SJSA1 (cell line): Measurements from ENCODE around the gene RNU1-2. TPM values are rescaled to one million over a fixed set of nuclear protein-coding genes. Genes with fewer than 3 reads are reported as not detected.
"Not testable (repeated sequence)": the region's sequence is repeated elsewhere in the genome, so short reads cannot be mapped to it uniquely, and the experiment has no call there.

Source experiments
- DNase-seq, 2 experiments: peaks; one replicate each; pipeline ENCODE4 v3.0.0-alpha.2; 2015 to 2020; ENCODE audit warnings: low spot score in 2 of 2, low read depth in 1 of 2
- H3K27ac ChIP-seq: fragments of 250-450 bp; sonication (Bioruptor Pico); 2 replicates; pipeline ENCODE4 v1.5.1; 2020; ENCODE audit warnings: mild to moderate bottlenecking, moderate library complexity
- H3K27me3 ChIP-seq: fragments of 250-450 bp; sonication (Bioruptor Pico); replicated peaks from 2 replicates; pipeline ENCODE4 v1.5.1; 2020; ENCODE audit warnings: mild to moderate bottlenecking, moderate library complexity
- H3K36me3 ChIP-seq: fragments of 250-450 bp; sonication (Bioruptor Pico); 2 replicates; pipeline ENCODE4 v1.5.1; 2020; ENCODE audit warnings: mild to moderate bottlenecking
- H3K4me1 ChIP-seq: fragments of 250-450 bp; sonication (Bioruptor Pico); replicated peaks from 2 replicates; pipeline ENCODE4 v1.6.1; 2021; ENCODE audit warnings: mild to moderate bottlenecking
- H3K4me3 ChIP-seq: fragments of 250-450 bp; sonication (Bioruptor Pico); 2 replicates; pipeline ENCODE4 v1.5.1; 2020; ENCODE audit warnings: mild to moderate bottlenecking
- H3K9me3 ChIP-seq: fragments of 250-450 bp; sonication (Bioruptor Pico); replicated peaks from 2 replicates; pipeline ENCODE4 v1.5.1; 2020; ENCODE audit warnings: mild to moderate bottlenecking
- total RNA-seq: library from RNA; depleted of rRNA; stranded (reverse); fragments of >200 nt; shearing (Covaris generic); gene quantifications from 2 replicates; pipeline ENCODE4 v1.2.3, GENCODE V29; 2014; rRNA removed

The RNU1-2 gene
- total RNA-seq: under 0.01 and 294 TPM in 2 replicates

DNA sequence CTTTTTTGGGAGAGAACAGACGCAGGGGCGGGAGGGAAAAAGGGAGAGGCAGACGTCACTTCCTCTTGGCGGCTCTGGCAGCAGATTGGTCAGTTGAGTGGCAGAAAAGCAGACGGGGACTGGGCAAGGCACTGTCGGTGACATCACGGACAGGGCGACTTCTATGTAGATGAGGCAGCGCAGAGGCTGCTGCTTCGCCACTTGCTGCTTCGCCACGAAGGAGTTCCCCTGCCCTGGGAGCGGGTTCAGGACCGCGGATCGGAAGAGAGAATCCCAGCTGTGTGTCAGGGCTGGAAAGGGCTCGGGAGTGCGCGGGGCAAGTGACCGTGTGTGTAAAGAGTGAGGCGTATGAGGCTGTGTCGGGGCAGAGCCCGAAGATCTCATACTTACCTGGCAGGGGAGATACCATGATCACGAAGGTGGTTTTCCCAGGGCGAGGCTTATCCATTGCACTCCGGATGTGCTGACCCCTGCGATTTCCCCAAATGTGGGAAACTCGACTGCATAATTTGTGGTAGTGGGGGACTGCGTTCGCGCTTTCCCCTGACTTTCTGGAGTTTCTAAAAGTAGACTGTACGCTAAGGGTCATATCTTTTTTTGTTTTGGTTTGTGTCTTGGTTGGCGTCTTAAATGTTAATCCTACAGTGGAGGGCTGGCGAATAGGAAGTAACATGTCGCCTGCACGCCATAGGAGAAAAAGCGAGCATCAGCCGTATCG is at the start of gene RNU1-2:
RNU1-2 (plus strand) TSS at position 383 of the 718 bp plus-strand sequence.
- H3K27me3 ChIP-seq, H3K9me3 ChIP-seq, H3K36me3 ChIP-seq, H3K4me1 ChIP-seq: not testable (repeated sequence)
- Histone ChIP-seq H3K27ac (peak within 1 kb of the TSS; percentile 87), H3K4me3 (peak within 1 kb of the TSS; percentile 27)
- DNase-seq: peak; percentile 95 to 99

- not testable (repeated sequence) for H3K27ac ChIP-seq, H3K4me3 ChIP-seq, H3K9me3 ChIP-seq, H3K4me1 ChIP-seq, H3K36me3 ChIP-seq, H3K27me3 ChIP-seq, DNase-seq
Observed at GRCh38 chr1:16856201-16856600, 39.6 kb upstream of the RNU1-2 start.

GRCh38 chr1:16859167-16860041 is 36.4 kb upstream of the RNU1-2 start:
- not testable (repeated sequence) for H3K9me3 ChIP-seq, H3K4me3 ChIP-seq, H3K36me3 ChIP-seq, H3K27me3 ChIP-seq, DNase-seq, H3K27ac ChIP-seq, H3K4me1 ChIP-seq

DNA sequence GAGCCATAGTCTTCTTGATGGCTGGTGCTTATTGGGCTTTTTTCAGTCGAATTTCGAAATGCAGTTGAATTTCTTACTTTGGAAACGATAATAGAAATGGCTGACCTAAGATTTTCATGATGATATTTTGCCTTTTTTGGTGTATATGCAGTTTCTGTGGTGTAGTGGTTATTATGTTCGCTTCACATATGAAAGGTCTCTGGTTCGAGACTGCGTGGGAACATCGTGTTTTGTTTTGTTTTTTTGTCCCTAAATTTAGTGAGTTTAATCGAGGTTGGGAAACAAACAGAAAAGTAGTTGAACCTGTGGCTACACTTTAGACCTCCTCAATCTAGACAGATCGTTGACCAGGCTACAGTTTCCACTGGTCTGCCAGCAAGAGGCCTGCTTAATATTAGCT is 35.7 kb upstream of the RNU1-2 start:
- not testable (repeated sequence) for DNase-seq, H3K27ac ChIP-seq

DNA sequence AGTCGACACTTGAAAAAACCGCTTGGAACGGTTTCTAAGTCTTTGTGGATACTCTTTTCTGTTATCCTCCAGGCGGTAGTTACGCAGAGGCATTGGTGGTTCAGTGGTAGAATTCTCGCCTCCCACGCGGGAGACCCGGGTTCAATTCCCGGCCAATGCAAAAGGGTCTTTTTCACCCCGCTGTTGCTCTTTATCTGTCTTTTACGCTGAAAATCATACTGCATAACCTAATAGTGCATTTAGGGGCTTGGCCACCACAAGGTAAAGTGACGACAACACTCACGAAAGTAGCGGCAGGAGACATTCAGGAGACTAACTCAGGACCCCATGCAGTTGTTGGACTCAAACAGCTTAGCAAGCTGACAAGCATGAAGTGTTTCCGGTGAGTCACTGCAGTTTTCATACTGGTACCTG is 33.9 kb upstream of the RNU1-2 start:
- H3K4me3 ChIP-seq, DNase-seq, H3K27ac ChIP-seq, H3K36me3 ChIP-seq, H3K27me3 ChIP-seq, H3K9me3 ChIP-seq, H3K4me1 ChIP-seq: not testable (repeated sequence)

More for the DNA sequence above, 35.7 kb upstream of the RNU1-2 start:
- not testable (repeated sequence) for H3K36me3 ChIP-seq, H3K4me1 ChIP-seq, H3K9me3 ChIP-seq, H3K4me3 ChIP-seq, H3K27me3 ChIP-seq

DNA sequence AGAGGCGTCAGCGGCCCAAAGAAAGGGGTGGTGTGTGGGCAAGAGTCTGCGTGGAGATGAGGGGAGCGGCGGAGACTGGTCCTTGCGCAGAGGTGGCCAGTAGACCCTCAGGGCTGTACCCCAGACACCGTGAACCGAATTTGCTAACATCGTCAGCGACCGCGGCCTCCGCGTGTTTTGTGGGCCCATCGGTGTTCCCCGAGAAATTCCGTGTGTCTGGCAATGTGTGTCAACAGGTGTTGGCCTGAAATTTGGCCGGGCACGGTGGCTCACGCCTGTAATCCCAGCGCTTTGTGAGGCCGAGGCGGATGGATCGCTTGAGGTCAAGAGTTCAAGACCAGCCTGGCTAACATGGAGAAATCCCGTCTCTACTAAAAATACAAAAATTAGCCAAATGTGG is 33.4 kb upstream of the RNU1-2 start:
- not testable (repeated sequence) for H3K9me3 ChIP-seq, DNase-seq, H3K4me3 ChIP-seq

GRCh38 chr1:16863024-16863423 is 32.8 kb upstream of the RNU1-2 start:
- not testable (repeated sequence) for H3K4me3 ChIP-seq, H3K36me3 ChIP-seq, H3K9me3 ChIP-seq, H3K4me1 ChIP-seq, DNase-seq, H3K27ac ChIP-seq, H3K27me3 ChIP-seq

More for the DNA sequence above, 33.4 kb upstream of the RNU1-2 start:
- not testable (repeated sequence) for H3K4me1 ChIP-seq, H3K27me3 ChIP-seq, H3K27ac ChIP-seq, H3K36me3 ChIP-seq

DNA sequence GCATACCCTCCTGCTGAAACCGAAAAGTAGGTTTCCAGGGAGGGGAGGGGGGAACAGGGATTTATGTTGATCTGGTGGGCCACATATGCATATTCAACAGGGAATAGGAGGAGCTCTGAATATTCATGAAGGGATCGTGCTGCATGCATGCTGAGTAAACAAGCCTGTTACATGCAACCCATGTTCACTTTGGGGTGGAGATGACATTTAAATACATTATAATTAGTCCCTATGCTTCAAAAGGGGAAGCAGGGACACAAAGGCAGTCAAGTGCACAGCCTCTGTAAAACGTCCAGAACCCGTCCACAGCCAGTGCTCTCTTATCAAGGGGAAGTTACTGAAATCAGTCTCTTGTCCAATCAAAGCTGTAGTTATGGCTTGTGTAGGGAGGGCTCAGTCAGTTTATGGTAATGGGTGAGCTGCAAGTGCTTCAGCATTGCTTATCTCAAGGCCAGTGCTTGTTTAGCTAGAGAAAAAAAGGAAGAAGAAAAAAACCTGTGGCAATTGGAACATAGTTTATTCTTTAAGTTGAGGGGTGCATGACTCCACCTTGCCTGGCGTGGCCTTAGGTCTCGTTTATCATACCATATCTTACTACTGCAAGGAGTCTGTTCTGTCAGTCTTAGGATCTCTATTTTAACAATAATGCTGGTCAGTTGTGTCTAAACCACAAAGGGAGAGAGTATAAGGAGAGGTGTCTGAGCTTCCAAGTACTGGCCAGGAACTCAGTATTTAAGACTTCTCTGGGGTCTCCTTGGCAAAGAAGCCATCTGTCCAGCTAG is 28.7 kb upstream of the RNU1-2 start:
- not testable (repeated sequence) for H3K36me3 ChIP-seq, H3K27ac ChIP-seq, H3K4me3 ChIP-seq, DNase-seq, H3K9me3 ChIP-seq, H3K27me3 ChIP-seq, H3K4me1 ChIP-seq

DNA sequence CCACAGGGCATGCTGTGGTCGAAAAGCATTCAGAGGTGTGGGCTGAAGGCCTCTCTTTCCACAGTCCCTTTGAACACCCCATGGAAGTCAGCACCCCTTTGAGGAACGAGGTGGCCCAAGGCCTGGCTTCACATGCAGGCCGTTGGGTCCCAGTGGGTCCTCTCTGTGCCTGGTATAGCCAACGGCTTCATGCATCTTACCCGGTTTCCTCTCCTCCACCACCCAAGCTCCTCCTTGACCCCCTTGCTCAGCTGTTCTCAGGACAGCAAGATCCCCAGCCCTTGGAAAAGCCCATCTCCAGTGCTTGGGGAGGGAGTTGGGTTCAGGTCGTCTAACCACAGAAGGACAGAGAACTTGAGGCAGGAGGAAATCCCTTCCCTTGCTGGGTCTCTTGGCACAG is 27.0 kb upstream of the RNU1-2 start:
- H3K4me3 ChIP-seq, H3K27me3 ChIP-seq, H3K4me1 ChIP-seq, H3K27ac ChIP-seq, DNase-seq, H3K9me3 ChIP-seq, H3K36me3 ChIP-seq: not testable (repeated sequence)

GRCh38 chr1:16869996-16870395 is 25.8 kb upstream of the RNU1-2 start:
- H3K27me3 ChIP-seq, H3K27ac ChIP-seq, H3K36me3 ChIP-seq, H3K9me3 ChIP-seq, H3K4me1 ChIP-seq, DNase-seq, H3K4me3 ChIP-seq: not testable (repeated sequence)

GRCh38 chr1:16871171-16871570 is 24.6 kb upstream of the RNU1-2 start:
- H3K4me1 ChIP-seq, H3K36me3 ChIP-seq, H3K27me3 ChIP-seq, H3K27ac ChIP-seq, H3K9me3 ChIP-seq, DNase-seq, H3K4me3 ChIP-seq: not testable (repeated sequence)

- peak; percentile 57 to 78 for DNase-seq
- H3K4me1 ChIP-seq, H3K27me3 ChIP-seq, H3K9me3 ChIP-seq, H3K36me3 ChIP-seq, H3K4me3 ChIP-seq, H3K27ac ChIP-seq: not testable (repeated sequence)
Observed at GRCh38 chr1:16872152-16873075, 23.4 kb upstream of the RNU1-2 start.
